ENCODE measurements around the gene BHMT. TPM values are rescaled to one million over a fixed set of nuclear protein-coding genes. Genes with fewer than 3 reads are reported as not detected.

The BHMT gene
- total and polyA plus RNA-seq, 2 of the 4 experiments (the other 2 are of a cell fraction) = not detected

DNA sequence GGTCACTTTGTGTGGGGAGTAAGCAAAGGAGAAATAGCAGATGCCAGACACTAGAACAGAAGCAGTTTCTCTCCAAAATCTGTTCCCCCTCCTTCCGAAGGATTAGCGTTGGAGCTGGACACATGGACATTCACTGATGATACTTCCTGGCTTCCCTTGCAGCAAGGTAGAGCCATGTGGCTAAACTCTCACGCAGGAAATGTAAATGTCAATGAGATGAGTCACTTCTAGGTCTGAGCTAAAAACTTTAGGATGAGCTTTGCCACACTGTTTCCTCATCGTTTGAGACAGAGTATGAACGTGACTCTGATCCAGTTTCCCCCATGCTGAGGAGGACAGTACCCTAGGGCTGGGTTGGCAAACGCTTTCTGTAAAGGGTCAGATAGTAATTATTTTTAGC is 37.0 kb upstream of the BHMT start:
- Histone ChIP-seq H3K79me1 (ENCODE audit: low read depth in 1 of 2, low read length in 2 of 2) (no peaks in the 10 kb centered on the region), H3K4me3 (ENCODE audit: insufficient read depth, low read depth, low read length) (no peak overlapping the region), H3K27ac (ENCODE audit: insufficient read depth, low read length) (no peak overlapping the region), H3K4me2 (ENCODE audit: low read depth, low read length) (no peak overlapping the region), H2BK15ac (ENCODE audit: low read depth, low read length) (no peak overlapping the region), H4K20me1 (ENCODE audit: insufficient read depth, low read length) (no peaks in the 10 kb centered on the region), H3K9me3 (ENCODE audit: control insufficient read depth, insufficient read depth, low read length) (peaks cover 6% of the 10 kb centered on the region), H2BK120ac (ENCODE audit: low read depth, low read length) (no peak overlapping the region), H2AK9ac (replicated peaks; ENCODE audit: low read depth, low read length, poor library complexity) (peak overlapping the region; percentile 47), H4K91ac (ENCODE audit: insufficient read depth, low read depth, low read length) (no peak overlapping the region), H3K23ac (ENCODE audit: low read depth, low read length) (no peak overlapping the region), H3K9me1 (ENCODE audit: insufficient read depth, low read length) (0 out of 2 replicates have a peak, but pooled peaks cover 3% of the 10 kb centered on the region), H3K4me1 (ENCODE audit: control insufficient read depth, insufficient read depth, low read length) (peaks cover 6% of the 10 kb centered on the region; the same call in 1 of the 2 replicates), H4K5ac (ENCODE audit: low read depth, low read length) (no peak overlapping the region), H3K14ac (replicated peaks; ENCODE audit: low read depth, low read length) (no peak overlapping the region), H3K56ac (ENCODE audit: extremely low read depth, insufficient read depth, low read length) (no peak overlapping the region), H3K18ac (ENCODE audit: low read depth, low read length) (no peak overlapping the region), H2AK5ac (ENCODE audit: low read depth, low read length) (no peak overlapping the region), H4K8ac (ENCODE audit: low read depth in 2 of 2, low read length in 2 of 2) (no peak overlapping the region), H3K9ac (ENCODE audit: low read depth, low read length) (no peak overlapping the region), H3K36me3 (ENCODE audit: control insufficient read depth, insufficient read depth, low read length) (no peaks in the 10 kb centered on the region), H3K27me3 (ENCODE audit: control insufficient read depth, insufficient read depth, low read length) (no peaks in the 10 kb centered on the region), H2AFZ (replicated peaks; ENCODE audit: low read length, poor library complexity) (no peak overlapping the region), H3K4ac (ENCODE audit: low read depth, low read length) (no peak overlapping the region), H2BK5ac (ENCODE audit: low read depth, low read length, poor library complexity, severe bottlenecking) (no peak overlapping the region), H2BK20ac (ENCODE audit: low read depth, low read length) (no peak overlapping the region)
- ChIA-PET CTCF (no interaction called here), POLR2A (ENCODE audit: unreplicated experiment) (no interaction called here)
- ATAC-seq (ENCODE audit: low read depth) = no peak
- peak; percentile 49 for DNase-seq
- BruUV-seq (replicated peaks) = no TSS peak
- 55% methylated on average over 4 of the region's 6 CpGs; no CpG with 5 or more reads in 1 of the 2 experiments for WGBS, 2 experiments (ENCODE audit: extremely low coverage in 2 of 2, insufficient read length in 1 of 2)
- dilution Hi-C loops (cut with HindIII; ENCODE audit: low sequenced_read_pairs, unreplicated experiment) (no loop called here), intact Hi-C loops (cut with micrococcal nuclease) (no loop called here), in situ Hi-C loops (cut with MboI; ENCODE audit: low sequenced_read_pairs) (no loop called here)
- TF ChIP-seq, protein P1, sequence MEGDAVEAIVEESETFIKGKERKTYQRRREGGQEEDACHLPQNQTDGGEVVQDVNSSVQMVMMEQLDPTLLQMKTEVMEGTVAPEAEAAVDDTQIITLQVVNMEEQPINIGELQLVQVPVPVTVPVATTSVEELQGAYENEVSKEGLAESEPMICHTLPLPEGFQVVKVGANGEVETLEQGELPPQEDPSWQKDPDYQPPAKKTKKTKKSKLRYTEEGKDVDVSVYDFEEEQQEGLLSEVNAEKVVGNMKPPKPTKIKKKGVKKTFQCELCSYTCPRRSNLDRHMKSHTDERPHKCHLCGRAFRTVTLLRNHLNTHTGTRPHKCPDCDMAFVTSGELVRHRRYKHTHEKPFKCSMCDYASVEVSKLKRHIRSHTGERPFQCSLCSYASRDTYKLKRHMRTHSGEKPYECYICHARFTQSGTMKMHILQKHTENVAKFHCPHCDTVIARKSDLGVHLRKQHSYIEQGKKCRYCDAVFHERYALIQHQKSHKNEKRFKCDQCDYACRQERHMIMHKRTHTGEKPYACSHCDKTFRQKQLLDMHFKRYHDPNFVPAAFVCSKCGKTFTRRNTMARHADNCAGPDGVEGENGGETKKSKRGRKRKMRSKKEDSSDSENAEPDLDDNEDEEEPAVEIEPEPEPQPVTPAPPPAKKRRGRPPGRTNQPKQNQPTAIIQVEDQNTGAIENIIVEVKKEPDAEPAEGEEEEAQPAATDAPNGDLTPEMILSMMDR (conservative IDR thresholded peaks at IDR 0.05; ENCODE audit: low read depth, low read length) = no peak
- no peak for TF ChIP-seq CEBPB (IDR thresholded peaks at IDR 0.05; ENCODE audit: low read depth, low read length)
- TF ChIP-seq, protein P2, sequence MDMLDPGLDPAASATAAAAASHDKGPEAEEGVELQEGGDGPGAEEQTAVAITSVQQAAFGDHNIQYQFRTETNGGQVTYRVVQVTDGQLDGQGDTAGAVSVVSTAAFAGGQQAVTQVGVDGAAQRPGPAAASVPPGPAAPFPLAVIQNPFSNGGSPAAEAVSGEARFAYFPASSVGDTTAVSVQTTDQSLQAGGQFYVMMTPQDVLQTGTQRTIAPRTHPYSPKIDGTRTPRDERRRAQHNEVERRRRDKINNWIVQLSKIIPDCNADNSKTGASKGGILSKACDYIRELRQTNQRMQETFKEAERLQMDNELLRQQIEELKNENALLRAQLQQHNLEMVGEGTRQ (IDR thresholded peaks at IDR 0.05; ENCODE audit: low read depth, low read length) = no peak
- TF ChIP-seq, protein P3, sequence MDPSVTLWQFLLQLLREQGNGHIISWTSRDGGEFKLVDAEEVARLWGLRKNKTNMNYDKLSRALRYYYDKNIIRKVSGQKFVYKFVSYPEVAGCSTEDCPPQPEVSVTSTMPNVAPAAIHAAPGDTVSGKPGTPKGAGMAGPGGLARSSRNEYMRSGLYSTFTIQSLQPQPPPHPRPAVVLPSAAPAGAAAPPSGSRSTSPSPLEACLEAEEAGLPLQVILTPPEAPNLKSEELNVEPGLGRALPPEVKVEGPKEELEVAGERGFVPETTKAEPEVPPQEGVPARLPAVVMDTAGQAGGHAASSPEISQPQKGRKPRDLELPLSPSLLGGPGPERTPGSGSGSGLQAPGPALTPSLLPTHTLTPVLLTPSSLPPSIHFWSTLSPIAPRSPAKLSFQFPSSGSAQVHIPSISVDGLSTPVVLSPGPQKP (IDR thresholded peaks at IDR 0.05; ENCODE audit: borderline replicate concordance, low read depth, low read length) = no peak
- TF ChIP-seq CHD1 (IDR thresholded peaks at IDR 0.05; ENCODE audit: low read depth, low read length) = no peak
- no peak for TF ChIP-seq MXI1 (IDR thresholded peaks at IDR 0.05; ENCODE audit: borderline replicate concordance, low read depth, low read length)
- no peak for TF ChIP-seq NFE2L2 (IDR thresholded peaks at IDR 0.05; ENCODE audit: low read depth, low read length)

Data from IMR-90 (cell line).